Stimulated activated CD4-positive, alpha-beta T cell treated with anti-CD3 and anti-CD28 coated beads, Interleukin-1b, Interleukin-23, amount 100 ng/mL, for 48 hours (primary cell): Measurements from ENCODE around the gene C15orf62.

Source experiments
- DNase-seq: peaks from one replicate; pipeline ENCODE4 v3.0.0-alpha.2; 2020

Gene C15orf62

DNA sequence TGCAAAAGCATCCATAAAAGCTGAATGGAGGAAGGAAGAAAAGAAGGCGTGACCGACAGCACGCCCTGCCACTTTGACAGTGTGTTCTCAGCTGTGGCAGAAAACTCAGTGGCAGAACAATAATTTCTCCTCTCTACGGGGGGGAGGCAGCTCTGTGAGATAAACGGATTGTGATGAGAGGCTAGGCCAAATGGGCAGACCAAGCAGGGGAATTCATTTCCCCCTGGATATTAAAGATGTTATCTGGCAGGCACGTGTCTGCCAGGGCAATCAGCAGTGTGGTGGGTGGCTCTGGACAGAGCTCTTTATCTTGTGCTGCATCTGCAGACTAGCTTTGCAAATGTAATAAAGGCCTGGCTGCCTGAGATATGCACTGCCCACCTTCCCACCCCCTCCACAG, 12.8 kb upstream of the C15orf62 start:
- DNase-seq = no peak

DNA sequence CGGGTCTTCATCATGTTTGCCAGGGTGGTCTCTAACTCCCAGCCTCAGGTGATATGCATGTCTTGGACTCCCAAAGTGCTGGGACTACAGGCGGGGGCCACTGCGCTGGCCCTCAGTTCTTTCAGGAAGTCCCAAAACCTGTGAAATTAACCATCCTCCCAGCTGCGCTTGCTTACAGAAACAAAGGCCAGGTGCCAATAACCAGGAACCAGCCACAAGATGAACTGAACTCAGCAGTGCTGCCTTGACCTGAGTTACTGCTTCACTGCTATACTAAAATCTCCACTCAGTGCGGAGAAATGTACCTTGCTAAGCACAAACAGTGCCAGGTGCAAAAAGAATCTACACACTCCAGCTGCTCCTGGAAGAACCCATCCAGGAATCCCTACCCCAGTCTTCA, 9.8 kb upstream of the C15orf62 start:
- no peak for DNase-seq

GRCh38 chr15:40762919-40763800, 6.6 kb upstream of the C15orf62 start:
- peak; percentile 47 for DNase-seq

DNA sequence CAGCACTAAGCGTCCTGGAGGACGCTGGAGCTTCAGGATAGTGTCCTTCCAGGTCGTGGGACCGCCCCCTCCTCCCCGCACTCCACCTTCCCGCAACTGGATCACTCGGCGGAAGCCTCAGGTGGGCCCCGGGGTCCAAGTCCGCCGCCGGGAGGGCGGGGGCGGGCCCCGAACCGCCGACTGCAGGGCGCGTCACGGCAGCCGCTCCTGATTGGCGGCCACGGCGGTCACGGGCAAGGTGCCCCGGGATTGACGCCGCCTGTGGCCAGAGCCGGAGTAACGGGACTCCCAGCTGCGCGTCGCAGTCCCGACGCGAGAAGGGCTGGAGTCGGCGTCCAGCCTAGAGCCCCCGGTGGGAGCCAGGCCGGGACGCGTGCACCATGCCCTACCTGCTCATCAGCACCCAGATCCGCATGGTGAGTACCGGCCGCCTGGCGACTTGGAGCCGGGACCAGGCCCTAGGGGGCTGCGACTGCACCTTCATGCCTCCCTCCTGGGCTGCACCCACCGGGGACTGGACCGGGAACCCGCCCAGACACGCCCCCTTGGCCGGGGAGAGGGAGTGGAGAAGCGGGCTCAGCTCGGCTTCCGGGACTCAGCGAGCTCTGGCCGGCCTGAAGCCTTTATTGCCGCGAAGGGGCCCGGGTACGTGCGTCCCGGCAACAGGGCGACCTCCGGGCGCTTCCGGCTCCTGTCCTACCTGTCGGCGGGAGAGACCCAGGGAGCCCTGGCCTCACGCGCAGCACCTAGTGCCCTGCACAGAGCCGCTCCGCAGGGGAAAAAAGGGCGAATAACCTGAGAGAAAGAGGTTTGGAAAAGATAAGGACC, 5.8 kb upstream of the C15orf62 start, which contains the start of gene GCHFR:
Gene GCHFR, plus strand, starts transcription at position 268 of the 828 bp plus-strand sequence. Its CDS starts 113 bp downstream, at position 381.
- peak; percentile 69 for DNase-seq

DNA sequence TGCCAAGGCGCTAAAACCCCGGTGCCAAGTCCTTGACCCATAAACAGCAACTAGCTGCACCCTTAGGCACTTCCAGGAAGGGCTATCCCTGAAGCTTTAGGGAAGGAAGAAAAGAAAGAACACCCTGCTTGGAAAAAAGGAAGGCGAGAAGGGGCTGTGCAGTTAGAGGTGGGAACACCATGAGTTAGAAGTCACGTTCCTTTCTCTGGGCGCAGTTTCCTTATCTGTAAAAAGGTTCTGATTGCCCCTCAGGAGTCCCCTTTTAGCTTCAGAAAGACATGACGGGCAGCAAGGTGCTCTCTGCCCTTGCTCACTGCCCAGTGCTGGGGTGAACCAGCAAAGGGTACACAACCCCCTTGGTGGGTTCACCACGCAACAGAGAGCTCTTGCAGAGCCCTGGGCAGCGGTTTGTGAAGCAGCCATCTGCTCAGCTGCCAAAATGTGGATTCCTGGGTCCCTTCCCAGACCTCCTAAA, 5.1 kb upstream of the C15orf62 start:
- DNase-seq = no peak

DNA sequence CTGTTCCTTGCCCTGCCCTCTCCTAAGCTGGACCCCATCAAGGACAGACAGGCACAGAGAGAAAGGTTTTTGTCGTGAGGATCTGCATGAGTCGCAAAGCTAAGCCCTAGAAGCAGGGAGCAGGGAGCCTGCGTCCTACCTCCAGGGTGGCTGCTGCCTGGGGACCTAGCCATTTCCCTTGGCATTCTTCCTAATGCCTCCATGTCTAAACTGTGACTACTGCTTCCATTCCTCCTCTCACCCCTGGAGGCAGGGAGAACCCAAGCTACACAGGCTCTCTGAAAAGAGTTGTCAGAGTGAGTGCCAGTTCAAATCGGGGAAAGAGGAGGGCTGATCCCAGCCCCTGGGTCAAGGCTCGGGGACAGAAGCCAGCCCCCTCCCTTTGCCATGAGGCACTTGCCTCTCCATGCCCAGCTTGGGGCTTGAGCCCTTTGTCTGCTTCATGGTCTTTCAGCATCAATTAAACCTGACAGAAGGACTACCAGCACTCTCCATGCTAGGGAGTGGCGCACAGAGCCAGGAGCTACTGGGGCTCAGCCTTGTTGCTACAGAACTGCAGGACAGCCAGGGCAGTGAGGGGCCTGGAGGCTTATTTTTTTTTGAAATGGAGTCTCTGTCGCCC, 3.5 kb upstream of the C15orf62 start:
- DNase-seq = no peak

- no peak for DNase-seq
Observed at GRCh38 chr15:40766906-40767837, 2.6 kb upstream of the C15orf62 start.

- DNase-seq = no peak
Observed at GRCh38 chr15:40767838-40768500, 1.8 kb upstream of the C15orf62 start.

DNA sequence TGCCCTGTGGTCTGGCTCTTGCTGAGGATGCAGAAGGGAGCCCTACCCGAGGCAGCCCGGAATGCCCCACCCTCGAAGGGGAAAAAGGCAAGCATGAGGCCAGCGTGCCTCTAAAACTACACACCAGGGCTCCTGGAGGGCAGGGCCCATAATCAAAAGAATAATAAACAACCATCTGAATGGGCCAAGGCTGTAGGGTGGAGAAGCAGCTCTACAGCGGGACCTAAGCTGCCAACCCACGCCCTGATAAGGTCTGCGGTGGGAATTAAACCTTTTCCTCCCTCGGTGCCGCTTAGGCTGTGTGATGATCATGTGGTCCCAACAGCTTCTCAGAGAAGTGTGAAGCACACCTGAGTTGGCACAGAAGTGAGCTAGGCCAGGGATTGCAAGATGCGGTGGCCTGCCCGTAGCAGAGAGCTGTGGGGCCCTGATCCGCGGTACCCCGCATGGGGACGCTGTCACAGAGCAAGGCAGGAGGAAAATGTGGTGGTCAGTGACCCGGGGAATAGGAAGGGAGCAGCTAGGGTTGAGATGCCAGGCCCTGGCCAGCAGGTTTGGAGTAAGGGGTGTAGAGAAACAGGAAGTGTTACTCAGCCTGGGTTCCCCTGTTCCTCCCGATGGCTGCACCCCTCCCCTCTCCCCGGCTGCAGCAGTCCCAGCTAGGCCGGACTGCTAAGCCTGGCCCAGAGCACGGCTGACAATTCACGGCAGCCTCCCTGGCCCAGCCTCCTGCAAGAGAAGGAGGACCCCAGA, 1.1 kb upstream of the C15orf62 start:
- DNase-seq = no peak

DNA sequence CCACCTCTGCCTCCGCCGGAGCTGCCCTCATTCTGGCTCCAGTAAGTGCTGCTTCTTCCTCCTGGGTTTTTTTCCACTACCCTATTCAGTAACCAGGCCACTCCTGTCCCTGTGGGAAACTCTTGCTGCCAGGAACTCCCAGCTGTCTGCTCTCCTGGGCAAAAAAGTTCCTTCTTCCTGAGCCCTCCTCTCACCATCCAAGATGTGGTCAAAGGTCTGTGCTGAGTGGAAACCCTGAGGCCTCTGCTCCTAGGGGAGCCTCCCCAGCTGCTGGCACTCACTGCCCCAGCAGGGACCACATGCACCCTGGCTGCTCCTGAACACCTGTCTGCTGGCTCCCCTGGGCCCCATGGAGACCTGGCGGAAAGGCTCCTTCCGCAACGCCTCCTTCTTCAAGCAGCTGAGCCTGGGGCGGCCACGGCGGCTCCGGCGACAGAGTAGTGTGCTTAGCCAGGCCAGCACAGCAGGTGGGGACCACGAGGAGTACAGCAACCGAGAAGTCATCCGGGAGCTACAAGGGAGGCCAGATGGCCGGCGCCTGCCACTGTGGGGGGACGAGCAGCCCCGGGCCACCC, 454 bp downstream of the C15orf62 start:
- DNase-seq = no peak

DNA sequence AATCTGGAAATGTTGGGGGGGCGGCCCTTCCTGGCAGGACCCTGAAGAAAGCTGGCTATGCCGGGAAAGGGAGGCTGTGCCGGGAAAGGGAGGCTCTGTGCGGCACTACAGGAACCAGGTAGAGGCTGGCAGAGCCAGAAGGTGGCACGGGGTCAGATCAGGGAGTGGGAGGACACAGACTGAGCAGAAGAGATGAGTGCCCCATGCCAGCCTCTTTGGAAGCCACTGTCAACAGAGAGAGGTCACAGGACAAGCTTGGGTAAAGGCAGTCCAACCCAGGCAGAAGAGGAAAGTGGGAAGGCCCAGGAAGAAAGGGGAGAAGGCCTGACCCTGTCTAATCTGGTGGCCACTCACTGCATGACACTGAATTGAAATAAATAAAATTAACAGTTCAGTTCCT, 1.5 kb downstream of the C15orf62 start:
- no peak for DNase-seq

- no peak for DNase-seq
Observed at GRCh38 chr15:40772014-40772413, 2.2 kb downstream of the C15orf62 start.

DNA sequence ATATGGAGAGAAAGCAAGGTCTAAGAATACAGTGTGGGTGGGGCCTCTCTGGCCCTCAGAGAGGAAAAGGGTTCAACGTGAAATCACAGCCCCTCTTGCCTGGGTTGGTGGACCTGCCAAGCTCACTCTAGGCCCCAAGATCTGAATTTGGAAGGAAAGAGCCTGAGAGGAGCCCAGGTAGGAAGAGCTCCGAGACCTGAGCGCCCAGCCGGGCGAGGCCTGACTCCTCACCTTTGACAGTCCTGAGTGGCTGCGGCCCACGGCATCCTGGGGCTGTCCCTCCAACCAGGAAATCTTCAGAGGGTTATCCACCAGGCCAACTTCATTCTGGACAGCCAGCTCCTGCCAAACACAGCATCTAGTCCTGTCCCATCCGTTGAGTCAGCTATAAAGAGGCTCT, 3.7 kb downstream of the C15orf62 start:
- DNase-seq = no peak

DNA sequence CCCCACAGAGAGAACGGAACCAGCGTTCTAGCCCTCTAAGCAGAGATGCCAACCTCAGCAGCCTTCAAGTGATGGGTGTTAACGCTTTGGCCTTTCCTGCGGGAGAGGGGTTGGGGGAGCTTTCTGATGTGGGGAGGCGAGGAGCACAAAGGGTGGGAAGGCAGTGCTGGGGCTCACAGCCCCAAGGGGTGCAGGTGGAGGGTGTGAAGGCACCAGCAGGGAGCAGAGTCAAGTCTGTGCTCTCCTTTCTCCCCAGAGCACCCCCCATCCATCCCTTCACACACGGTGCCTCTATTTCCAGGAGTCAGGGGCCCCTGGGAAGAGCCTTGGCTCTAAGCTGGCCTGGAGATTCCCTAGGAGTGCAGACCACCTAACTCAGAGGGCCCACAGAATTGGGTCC, 4.1 kb downstream of the C15orf62 start:
- DNase-seq = no peak

- DNase-seq = no peak
Observed at GRCh38 chr15:40775007-40775406, 5.2 kb downstream of the C15orf62 start.

GRCh38 chr15:40775740-40776536, 6.2 kb downstream of the C15orf62 start:
- DNase-seq = no peak

- peak; percentile 46 for DNase-seq
Observed at GRCh38 chr15:40776537-40777141, 6.9 kb downstream of the C15orf62 start.

GRCh38 chr15:40782609-40783227, 12.9 kb downstream of the C15orf62 start:
- DNase-seq = peak; percentile 83

- DNase-seq = no peak
Observed at GRCh38 chr15:40785164-40785563, 15.4 kb downstream of the C15orf62 start.
